Hematopoietic multipotent progenitor cell treated with erythropoietin and hydrocortisone succinate and interleukin-3 and kit ligand, for 4 days (in vitro differentiated cells): ENCODE measurements around the gene RPS29.

Source experiments
- DNase-seq: peaks from one replicate; pipeline ENCODE4 v3.0.0-alpha.2; 2015

The RPS29 gene

GRCh38 chr14:49549446-49549845 is 36.7 kb downstream of the RPS29 start:
- DNase-seq: no peak

GRCh38 chr14:49546766-49547165 is 39.4 kb downstream of the RPS29 start:
- DNase-seq: no peak

- no peak for DNase-seq
Measured at GRCh38 chr14:49545716-49546115, 40.5 kb downstream of the RPS29 start.

- no peak for DNase-seq
Measured at GRCh38 chr14:49545071-49545470, 41.1 kb downstream of the RPS29 start.

- no peak for DNase-seq
Measured at GRCh38 chr14:49541049-49541448, 45.1 kb downstream of the RPS29 start.

- DNase-seq: no peak
Measured at GRCh38 chr14:49538852-49539251, 47.3 kb downstream of the RPS29 start.
